Nephron (organoid): ENCODE results near the gene ALAD.

Experiments used
- H3K27ac Mint-ChIP-seq, 3 experiments: 2 replicates each; pipeline ENCODE4 v1.8.0; 2020; ENCODE audit warnings: mixed read lengths in 3 of 3, mild to moderate bottlenecking in 2 of 3, moderate library complexity in 1 of 3
- H3K27me3 Mint-ChIP-seq: 2 replicates; pipeline ENCODE4 v1.8.0; 2021; ENCODE audit warnings: low read depth, mild to moderate bottlenecking, moderate library complexity, mixed read lengths
- H3K36me3 Mint-ChIP-seq: 2 replicates; pipeline ENCODE4 v1.8.0; 2020; ENCODE audit warnings: low read depth, mixed read lengths
- H3K4me1 Mint-ChIP-seq: 2 replicates; pipeline ENCODE4 v1.8.0; 2020; ENCODE audit warnings: mixed read lengths
- H3K4me3 Mint-ChIP-seq, 3 experiments: 2 replicates each; pipeline ENCODE4 v1.8.0; 2020; ENCODE audit warnings: mild to moderate bottlenecking in 3 of 3, mixed read lengths in 3 of 3, moderate library complexity in 2 of 3
- H3K9me3 Mint-ChIP-seq: 2 replicates; pipeline ENCODE4 v1.8.0; 2020; ENCODE audit warnings: mixed read lengths
- CTCF ChIP-seq, 3 experiments: fragments of 200-600 bp; sonication (generic); IDR thresholded peaks; one replicate each; pipeline ENCODE4 v1.5.0; 2021; ENCODE audit warnings: antibody characterized with exemption in 3 of 3; ENCODE audit not compliant: unreplicated experiment in 3 of 3

The ALAD gene

DNA sequence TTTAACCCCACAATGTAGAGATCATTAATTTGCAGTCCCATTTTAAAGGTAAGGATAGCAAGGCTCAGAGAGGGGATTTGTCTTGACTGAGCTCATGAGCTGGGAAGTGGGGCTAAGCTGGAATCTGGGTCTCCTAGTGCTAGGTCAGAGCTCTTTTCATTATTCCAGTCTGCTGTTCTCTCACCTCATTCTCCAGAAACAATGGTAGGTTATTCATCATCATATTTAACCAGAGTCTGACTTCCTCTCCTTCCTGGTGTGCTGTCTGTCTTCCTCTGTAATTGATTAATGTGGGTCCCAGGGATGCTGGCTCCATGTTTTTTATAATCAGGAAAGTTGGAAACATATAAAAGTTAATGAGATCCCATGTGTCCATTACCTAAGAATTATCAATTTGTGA lies 30.1 kb upstream of the ALAD start:
- Mint-ChIP-seq H3K4me1 (no peaks in the 10 kb centered on the region), H3K36me3 (no peaks in the 10 kb centered on the region), H3K27me3 (peaks cover 4% of the 10 kb centered on the region), H3K9me3 (no peaks in the 10 kb centered on the region), H3K27ac (no peak overlapping the region), H3K4me3 (no peak overlapping the region)
- TF ChIP-seq CTCF (IDR thresholded peaks at IDR 0.05; ENCODE audit: unreplicated experiment in 3 of 3), result no peak

DNA sequence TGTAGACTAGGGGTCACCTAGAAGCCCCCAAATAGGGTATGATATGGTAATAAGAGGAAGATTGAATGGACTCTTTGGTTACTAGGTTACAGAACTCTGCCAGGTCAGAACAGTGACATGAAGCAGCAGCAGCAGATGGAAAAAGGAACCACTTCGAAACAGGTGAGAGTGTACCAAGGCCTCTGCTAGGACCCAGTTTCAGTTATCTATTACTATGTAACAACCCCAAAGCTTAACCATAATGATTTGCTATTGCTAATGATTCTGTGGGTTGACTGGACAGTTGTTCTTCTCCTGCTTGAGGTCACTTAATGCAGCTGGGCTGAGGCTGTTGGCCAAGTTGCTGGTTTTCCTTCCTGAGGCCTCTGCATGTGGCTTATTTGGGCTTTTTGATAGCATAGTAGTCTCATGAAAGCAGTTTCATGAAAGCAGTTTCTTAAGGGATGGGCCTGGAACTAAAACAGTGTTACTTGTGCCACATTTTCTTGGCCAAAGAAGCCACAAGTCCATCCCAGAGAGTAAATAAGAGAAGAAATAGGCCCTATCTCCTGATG lies 27.1 kb upstream of the ALAD start:
- Mint-ChIP-seq H3K4me3 (no peak overlapping the region), H3K9me3 (no peaks in the 10 kb centered on the region), H3K27ac (no peak overlapping the region), H3K36me3 (no peaks in the 10 kb centered on the region), H3K4me1 (no peaks in the 10 kb centered on the region), H3K27me3 (peaks cover 6% of the 10 kb centered on the region)
- no peak for TF ChIP-seq CTCF (IDR thresholded peaks at IDR 0.05; ENCODE audit: unreplicated experiment in 3 of 3)

DNA sequence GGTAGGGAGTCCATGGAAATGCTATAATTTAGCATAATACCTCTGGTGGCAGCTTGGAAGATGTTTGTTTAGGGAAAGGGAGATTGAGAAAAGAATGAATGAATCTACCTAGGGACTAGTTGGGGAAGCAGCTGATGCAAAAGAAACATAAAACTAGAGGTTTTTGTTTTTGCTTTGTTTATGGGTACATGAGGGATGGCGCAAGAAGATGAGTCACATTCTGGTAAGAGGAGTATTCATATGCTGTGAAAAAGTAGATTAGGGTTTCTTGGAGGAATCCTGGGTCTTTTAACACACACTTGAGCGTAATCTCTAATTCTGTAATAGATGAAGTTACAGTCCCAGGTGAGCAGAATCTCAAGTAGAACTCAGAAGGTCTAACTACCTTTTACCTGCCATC lies 26.5 kb upstream of the ALAD start:
- H3K4me1 Mint-ChIP-seq, result no peaks in the 10 kb centered on the region
- H3K36me3 Mint-ChIP-seq, result no peaks in the 10 kb centered on the region
- H3K9me3 Mint-ChIP-seq, result no peaks in the 10 kb centered on the region
- H3K4me3 Mint-ChIP-seq, result no peak overlapping the region
- no peak overlapping the region for H3K27ac Mint-ChIP-seq
- no peak for TF ChIP-seq CTCF (IDR thresholded peaks at IDR 0.05; ENCODE audit: unreplicated experiment in 3 of 3)
- peaks cover 6% of the 10 kb centered on the region for H3K27me3 Mint-ChIP-seq

- no peak overlapping the region for H3K27ac Mint-ChIP-seq
Measured at GRCh38 chr9:113426701-113427100, 25.6 kb upstream of the ALAD start.

DNA sequence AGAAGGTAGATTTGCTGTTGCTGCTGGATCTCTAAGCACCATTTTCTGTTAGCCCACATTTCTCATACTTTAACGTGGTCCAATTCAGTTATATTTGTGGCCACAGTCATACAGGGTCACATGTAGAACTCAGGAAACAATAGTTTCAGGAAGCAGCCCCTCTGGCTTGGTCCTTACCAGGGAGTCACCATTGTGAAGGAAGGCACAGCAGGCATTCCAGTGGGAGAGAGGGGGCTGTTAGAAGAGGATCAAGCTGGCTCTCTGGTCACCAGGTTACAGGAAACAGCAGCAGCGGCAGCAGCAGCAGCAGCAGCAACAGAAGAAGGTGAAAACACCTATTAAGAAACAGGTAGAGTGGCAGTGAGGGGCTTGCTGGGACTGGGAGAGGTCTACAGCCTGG lies 24.0 kb upstream of the ALAD start:
- Mint-ChIP-seq H3K27me3 (peaks cover 6% of the 10 kb centered on the region), H3K4me3 (no peak overlapping the region), H3K9me3 (no peaks in the 10 kb centered on the region), H3K27ac (no peak overlapping the region), H3K4me1 (no peaks in the 10 kb centered on the region), H3K36me3 (no peaks in the 10 kb centered on the region)
- TF ChIP-seq CTCF (IDR thresholded peaks at IDR 0.05; ENCODE audit: unreplicated experiment in 3 of 3), result no peak

More at GRCh38 chr9:113426701-113427100, 25.6 kb upstream of the ALAD start:
- no peak for TF ChIP-seq CTCF (IDR thresholded peaks at IDR 0.05; ENCODE audit: unreplicated experiment in 3 of 3)
- no peaks in the 10 kb centered on the region for H3K36me3 Mint-ChIP-seq
- peaks cover 6% of the 10 kb centered on the region for H3K27me3 Mint-ChIP-seq
- H3K4me3 Mint-ChIP-seq, result no peak overlapping the region
- H3K9me3 Mint-ChIP-seq, result no peaks in the 10 kb centered on the region
- H3K4me1 Mint-ChIP-seq, result no peaks in the 10 kb centered on the region

GRCh38 chr9:113421726-113422125 lies 20.6 kb upstream of the ALAD start:
- H3K4me1 Mint-ChIP-seq, result no peaks in the 10 kb centered on the region
- no peak for TF ChIP-seq CTCF (IDR thresholded peaks at IDR 0.05; ENCODE audit: unreplicated experiment in 3 of 3)
- no peaks in the 10 kb centered on the region for H3K36me3 Mint-ChIP-seq
- no peak overlapping the region for H3K27ac Mint-ChIP-seq
- H3K27me3 Mint-ChIP-seq, result peaks cover 6% of the 10 kb centered on the region
- no peaks in the 10 kb centered on the region for H3K9me3 Mint-ChIP-seq
- no peak overlapping the region for H3K4me3 Mint-ChIP-seq
